Liver (tissue), 3 donors: Measurements from ENCODE around the gene ABHD18.

Experiments used
- CTCF ChIP-seq: fragments of 150-350 bp; IDR thresholded peaks from 2 replicates; pipeline ENCODE4 v1.5.1; 2017; ENCODE audit warnings: improper control_type of control experiment, low read depth, low read length; ENCODE audit not compliant: missing input control
- HNF4G ChIP-seq: IDR thresholded peaks from 2 replicates; pipeline ENCODE4 v1.6.1; 2016; ENCODE audit warnings: antibody characterized with exemption
- YY1 ChIP-seq: IDR thresholded peaks from 2 replicates; pipeline ENCODE4 v1.6.1; 2016; ENCODE audit warnings: antibody characterized with exemption, mild to moderate bottlenecking
- donor health status: healthy.
- donor health status: healthy.

DNA sequence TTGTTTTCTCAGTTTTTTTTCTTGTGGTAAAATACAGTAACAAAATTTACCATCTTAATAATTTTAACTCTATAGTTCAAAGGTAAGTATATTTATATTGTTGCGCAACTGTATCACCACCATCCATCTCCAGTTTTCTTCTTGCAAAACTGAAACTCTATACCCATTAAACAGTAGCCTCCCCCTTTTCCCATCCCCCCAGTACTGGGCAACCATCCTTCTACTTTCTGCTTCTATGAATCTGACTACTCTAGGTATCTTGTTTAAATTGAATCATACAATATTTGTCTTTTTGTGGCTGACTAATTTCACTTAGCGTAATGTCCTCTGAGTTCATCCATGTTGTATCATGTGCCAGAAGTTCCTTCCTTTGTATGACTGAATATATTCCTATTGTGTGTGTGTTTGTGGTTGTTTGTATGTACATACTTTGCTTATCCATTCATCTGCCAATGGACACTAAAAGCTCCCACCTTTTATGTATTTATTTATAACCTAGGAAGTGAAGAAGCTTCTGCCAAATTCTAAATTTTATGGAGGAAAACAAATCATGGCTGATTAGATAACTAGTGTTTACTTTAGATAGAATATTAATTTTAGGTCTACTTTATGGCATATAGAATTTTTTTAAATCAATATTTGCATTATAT is 10.0 kb downstream of the ABHD18 start:
- TF ChIP-seq CTCF = no peak
- TF ChIP-seq HNF4G = no peak
- no peak for TF ChIP-seq YY1
